Esophagus mucosa (tissue), 1 donor: ENCODE measurements around the gene GPR78. TPM values are rescaled to one million over a fixed set of nuclear protein-coding genes. Genes with fewer than 3 reads are reported as not detected.
"Not testable (repeated sequence)": the region's sequence is repeated elsewhere in the genome, so short reads cannot be mapped to it uniquely, and the experiment has no call there.

ENCODE experiments used
- ATAC-seq: fragments of 200-7000 bp; cut with Tn5 transposase; one replicate; pipeline ENCODE4 v1.9.1; 2020
- total RNA-seq: library from RNA; stranded (reverse); gene quantifications from one replicate; pipeline ENCODE4 v1.2.4, GENCODE V29; 2023
- donor health status: DM: yes; HTN: yes; CAD: no.

The GPR78 gene
- total RNA-seq, 1 donor from 2014 or later, result 6.4 TPM

- ATAC-seq, result no peak
Measured at GRCh38 chr4:8568068-8568668, 12.0 kb upstream of the GPR78 start.

- no peak for ATAC-seq
Measured at GRCh38 chr4:8570201-8570600, 10.0 kb upstream of the GPR78 start.

GRCh38 chr4:8571702-8572685, 8.2 kb upstream of the GPR78 start:
- peak; percentile 81 for ATAC-seq

GRCh38 chr4:8573266-8573665, 6.9 kb upstream of the GPR78 start:
- no peak for ATAC-seq

GRCh38 chr4:8574796-8575370, 5.3 kb upstream of the GPR78 start:
- ATAC-seq, result no peak

- ATAC-seq, result no peak
Measured at GRCh38 chr4:8575457-8575856, 4.7 kb upstream of the GPR78 start.

GRCh38 chr4:8576591-8576990, 3.6 kb upstream of the GPR78 start:
- not testable (repeated sequence) for ATAC-seq

GRCh38 chr4:8577046-8577445, 3.1 kb upstream of the GPR78 start:
- ATAC-seq, result no peak

GRCh38 chr4:8577972-8578371, 2.2 kb upstream of the GPR78 start:
- peak; percentile 44 for ATAC-seq

- no peak for ATAC-seq
Measured at GRCh38 chr4:8578717-8579116, 1.5 kb upstream of the GPR78 start.

- ATAC-seq, result no peak
Measured at GRCh38 chr4:8579526-8580320, 469 bp upstream of the GPR78 start.

GRCh38 chr4:8581094-8581861, 1.1 kb downstream of the GPR78 start:
- no peak for ATAC-seq

- ATAC-seq, result no peak
Measured at GRCh38 chr4:8582016-8582415, 1.8 kb downstream of the GPR78 start.

- ATAC-seq, result no peak
Measured at GRCh38 chr4:8582436-8582835, 2.2 kb downstream of the GPR78 start.

GRCh38 chr4:8582941-8583654, 2.9 kb downstream of the GPR78 start:
- ATAC-seq, result no peak

GRCh38 chr4:8583655-8584025, 3.4 kb downstream of the GPR78 start:
- ATAC-seq, result no peak

GRCh38 chr4:8585186-8585585, 5.0 kb downstream of the GPR78 start:
- no peak for ATAC-seq

- no peak for ATAC-seq
Measured at GRCh38 chr4:8585721-8586212, 5.6 kb downstream of the GPR78 start.

- ATAC-seq, result no peak
Measured at GRCh38 chr4:8586246-8586645, 6.1 kb downstream of the GPR78 start.

- ATAC-seq, result no peak
Measured at GRCh38 chr4:8586671-8587468, 6.7 kb downstream of the GPR78 start.
